Mesodermal cell (in vitro differentiated cells): Measurements from ENCODE around the gene ASCL3.
"Not testable (repeated sequence)": the region's sequence is repeated elsewhere in the genome, so short reads cannot be mapped to it uniquely, and the experiment has no call there.

Experiments used
- H3K27ac ChIP-seq: 2 replicates; pipeline ENCODE4 v1.7.0; 2013; ENCODE audit warnings: mild to moderate bottlenecking, low read depth, low read length, moderate library complexity; ENCODE audit not compliant: severe bottlenecking
- H3K36me3 ChIP-seq: 2 replicates; pipeline ENCODE4 v1.7.1; 2013; ENCODE audit warnings: mild to moderate bottlenecking, low read length, moderate library complexity; ENCODE audit not compliant: control insufficient read depth, insufficient read depth
- H3K4me1 ChIP-seq: one replicate; pipeline ENCODE4 v1.7.1; 2013; ENCODE audit warnings: mild to moderate bottlenecking, low read length; ENCODE audit not compliant: insufficient read depth, control insufficient read depth, poor library complexity, severe bottlenecking
- H3K4me3 ChIP-seq: 2 replicates; pipeline ENCODE4 v1.7.0; 2013; ENCODE audit warnings: low read length, control low read depth, mild to moderate bottlenecking; ENCODE audit not compliant: insufficient read depth, poor library complexity, severe bottlenecking; ENCODE audit errors: extremely low read depth
- H3K9me3 ChIP-seq: 2 replicates; pipeline ENCODE4 v1.7.1; 2013; ENCODE audit warnings: mild to moderate bottlenecking, low read length, moderate library complexity; ENCODE audit not compliant: control insufficient read depth
- WGBS, 2 experiments: methylation state at CpG; one replicate each; pipeline ENCODE4 v1.1.5; 2013; ENCODE audit warnings: missing lambda C conversion rate in 2 of 2; ENCODE audit not compliant: insufficient coverage in 2 of 2; 5-methylcytosine and 5-hydroxymethylcytosine counted together

Gene ASCL3

GRCh38 chr11:8947230-8947943 is 4.6 kb upstream of the ASCL3 start:
- Histone ChIP-seq H3K4me1 (peaks cover 8% of the 10 kb centered on the region), H3K36me3 (peaks cover 27% of the 10 kb centered on the region), H3K4me3 (no peak overlapping the region), H3K27ac (no peak overlapping the region), H3K9me3 (no peaks in the 10 kb centered on the region)
- 86 to 100% methylated on average over 1 of the region's 4 CpGs for WGBS, 2 experiments

DNA sequence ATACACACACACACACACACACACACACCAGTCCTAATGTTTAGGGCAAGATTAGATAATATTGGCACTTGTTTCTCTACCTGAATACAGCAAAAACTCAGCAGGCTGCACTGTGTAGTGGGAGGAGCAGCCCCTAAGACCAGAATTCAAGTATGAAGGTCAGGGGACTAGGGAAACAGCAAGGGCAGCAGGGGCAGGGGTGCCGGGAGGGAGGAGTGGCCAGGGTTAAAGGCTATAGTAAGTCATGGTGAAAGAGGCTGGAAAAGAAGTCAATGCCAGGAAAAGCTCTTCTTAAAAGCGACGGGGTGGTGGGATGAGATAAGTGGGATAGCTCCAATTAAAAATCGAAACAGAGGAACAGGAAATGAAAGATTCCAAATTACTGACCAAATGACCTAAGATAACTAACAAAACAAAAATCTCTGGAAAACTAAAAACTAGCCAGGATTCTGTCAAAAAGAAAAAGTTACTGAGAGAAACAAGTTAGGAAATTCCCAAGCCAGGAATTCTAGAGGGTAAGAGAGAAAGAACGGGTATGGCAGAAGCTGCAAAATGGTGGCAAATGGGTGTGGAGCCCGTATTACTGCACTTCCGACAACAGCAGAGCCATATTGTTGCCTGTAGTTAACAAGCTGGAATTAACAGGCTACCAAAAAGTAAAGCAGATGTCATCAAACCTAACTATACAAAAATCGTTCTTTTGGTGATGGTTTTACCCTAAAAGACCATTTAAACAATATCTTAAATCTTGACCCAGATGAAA is 1.3 kb downstream of the ASCL3 start:
- Histone ChIP-seq H3K4me3 (no peak overlapping the region), H3K36me3 (no peaks in the 10 kb centered on the region), H3K4me1 (no peaks in the 10 kb centered on the region), H3K27ac (no peak overlapping the region), H3K9me3 (no peaks in the 10 kb centered on the region)
- WGBS, 2 experiments: 84 to 94% methylated on average over 4 to 6 of the region's 8 CpGs

GRCh38 chr11:8937659-8938058 is 5.2 kb downstream of the ASCL3 start:
- H3K4me3 ChIP-seq: no peak overlapping the region
- H3K36me3 ChIP-seq: no peaks in the 10 kb centered on the region
- H3K4me1 ChIP-seq: peaks cover 24% of the 10 kb centered on the region
- WGBS, 2 experiments: 90 to 93% methylated on average over 12 of the region's 14 CpGs
- H3K27ac ChIP-seq: no peak overlapping the region
- H3K9me3 ChIP-seq: no peaks in the 10 kb centered on the region

DNA sequence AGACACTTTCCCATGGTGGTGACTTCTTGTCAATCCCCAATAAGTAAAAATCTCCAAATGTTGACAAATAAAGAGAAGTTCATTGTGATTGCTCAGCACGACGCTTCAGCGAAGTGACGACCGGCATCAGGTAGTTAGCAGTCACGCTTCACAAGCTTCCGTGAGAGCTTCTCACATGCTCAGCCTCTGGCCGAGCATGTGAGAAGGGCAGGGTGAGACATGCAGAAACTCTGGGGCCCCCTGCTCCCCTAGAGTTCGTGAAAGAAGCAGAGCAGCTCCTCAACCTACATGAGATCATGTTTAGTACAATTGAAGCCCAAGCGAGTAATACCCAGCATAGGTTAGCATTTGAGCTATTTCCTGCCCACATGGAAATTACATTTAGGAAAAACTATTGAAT is 5.7 kb downstream of the ASCL3 start:
- H3K9me3 ChIP-seq: no peaks in the 10 kb centered on the region
- no peak overlapping the region for H3K27ac ChIP-seq
- H3K4me1 ChIP-seq: peaks cover 27% of the 10 kb centered on the region
- WGBS, 2 experiments: 94 to 97% methylated on average over 10 of the region's 10 CpGs
- no peak overlapping the region for H3K4me3 ChIP-seq
- no peaks in the 10 kb centered on the region for H3K36me3 ChIP-seq

- not testable (repeated sequence) for H3K4me3 ChIP-seq, H3K36me3 ChIP-seq, H3K9me3 ChIP-seq
- Histone ChIP-seq H3K4me1 (peaks cover 28% of the 10 kb centered on the region), H3K27ac (peak overlapping the region; percentile 79)
- no CpG with 5 or more reads among the region's 2 CpGs for WGBS, 2 experiments
These were observed 7.0 kb downstream of the ASCL3 start for GRCh38 chr11:8935789-8936188.

- Histone ChIP-seq H3K4me3 (no peak overlapping the region), H3K36me3 (no peaks in the 10 kb centered on the region), H3K9me3 (no peaks in the 10 kb centered on the region), H3K4me1 (peaks cover 32% of the 10 kb centered on the region), H3K27ac (peak overlapping the region; percentile 79)
- WGBS, 2 experiments: 37 to 44% methylated on average over 12 of the region's 14 CpGs
These were observed 7.9 kb downstream of the ASCL3 start for GRCh38 chr11:8934742-8935488.

DNA sequence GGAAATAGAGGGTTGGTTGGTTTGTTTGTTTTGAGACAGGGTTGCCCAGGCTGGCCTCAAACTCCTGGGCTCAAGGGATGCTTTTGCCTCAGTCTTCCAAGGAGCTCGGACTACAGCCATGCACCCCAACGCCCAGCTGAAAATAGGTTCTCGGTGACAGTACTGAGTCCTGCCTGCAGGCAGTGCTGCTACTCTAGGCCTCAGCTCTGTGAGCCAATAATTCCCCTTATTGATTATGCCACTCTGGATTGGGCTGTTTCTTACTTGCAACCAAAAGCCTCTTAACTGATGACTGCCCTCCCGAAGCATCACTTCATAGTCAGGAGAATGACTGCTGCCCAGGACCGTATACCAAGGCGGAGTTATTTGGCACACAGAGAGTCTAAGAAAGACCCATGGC is 8.9 kb downstream of the ASCL3 start:
- Histone ChIP-seq H3K27ac (peak overlapping the region; percentile 1), H3K9me3 (no peaks in the 10 kb centered on the region), H3K4me1 (peaks cover 32% of the 10 kb centered on the region), H3K4me3 (no peak overlapping the region), H3K36me3 (no peaks in the 10 kb centered on the region)
- 86 to 90% methylated on average over 5 to 6 of the region's 6 CpGs for WGBS, 2 experiments

- Histone ChIP-seq H3K36me3 (no peaks in the 10 kb centered on the region), H3K4me1 (peaks cover 32% of the 10 kb centered on the region), H3K4me3 (no peak within 1 kb of the TSS), H3K9me3 (no peaks in the 10 kb centered on the region), H3K27ac (peak within 1 kb of the TSS; percentile 1)
- WGBS, 2 experiments: 79 to 81% methylated on average over 6 to 12 of the region's 12 CpGs
These were observed 10.1 kb downstream of the ASCL3 start, which contains the start of gene C11orf16 for GRCh38 chr11:8932564-8933180. Gene C11orf16 (minus strand): TSS chr11:8932947. CDS start chr11:8932308, 639 bp downstream.

- Histone ChIP-seq H3K4me1 (peaks cover 30% of the 10 kb centered on the region), H3K27ac (no peak overlapping the region), H3K36me3 (no peaks in the 10 kb centered on the region), H3K9me3 (no peaks in the 10 kb centered on the region), H3K4me3 (no peak overlapping the region)
- 83 to 90% methylated on average over 12 of the region's 12 CpGs for WGBS, 2 experiments
These were observed 12.2 kb downstream of the ASCL3 start for GRCh38 chr11:8930456-8931175.
